22Rv1 (cell line): Measurements from ENCODE around the gene TBC1D26.
"Not testable (repeated sequence)": the region's sequence is repeated elsewhere in the genome, so short reads cannot be mapped to it uniquely, and the experiment has no call there.

Experiments used
- CTCF ChIP-seq: fragments of 450-650 bp; IDR thresholded peaks from 2 replicates; pipeline ENCODE4 v1.5.1; 2017; ENCODE audit warnings: mild to moderate bottlenecking
- ZFX ChIP-seq: fragments of 450-650 bp; IDR thresholded peaks from 2 replicates; pipeline ENCODE4 v1.6.1; 2017; ENCODE audit warnings: antibody characterized with exemption, borderline replicate concordance

GRCh38 chr17:15730535-15730934 lies 1.5 kb upstream of the TBC1D26 start:
- TF ChIP-seq CTCF, ZFX: not testable (repeated sequence)
